ENCODE data around the gene CWF19L1.
A peak's percentile ranks its signal among the peaks of the same experiment; 100 is the strongest.

CWF19L1 gene

DNA sequence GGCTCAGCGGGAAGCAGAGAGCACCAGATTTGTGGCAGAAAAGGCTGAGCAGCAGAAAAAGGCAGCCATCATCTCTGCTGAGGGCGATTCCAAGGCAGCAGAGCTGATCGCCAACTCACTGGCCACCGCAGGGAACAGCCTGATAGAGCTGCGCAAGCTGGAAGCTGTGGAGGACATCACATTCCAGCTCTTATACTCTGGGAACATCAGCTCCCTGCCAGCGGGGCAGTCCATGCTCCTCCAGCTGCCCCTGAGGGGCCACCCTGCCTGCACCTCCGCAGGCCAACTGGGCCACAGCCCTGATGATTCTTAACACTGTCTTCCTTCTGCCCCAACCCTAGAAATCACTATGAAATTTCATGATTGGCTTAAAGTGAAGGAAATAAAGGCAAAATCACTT, 18.6 kb downstream of the CWF19L1 start:
- no peak for DNase-seq

DNA sequence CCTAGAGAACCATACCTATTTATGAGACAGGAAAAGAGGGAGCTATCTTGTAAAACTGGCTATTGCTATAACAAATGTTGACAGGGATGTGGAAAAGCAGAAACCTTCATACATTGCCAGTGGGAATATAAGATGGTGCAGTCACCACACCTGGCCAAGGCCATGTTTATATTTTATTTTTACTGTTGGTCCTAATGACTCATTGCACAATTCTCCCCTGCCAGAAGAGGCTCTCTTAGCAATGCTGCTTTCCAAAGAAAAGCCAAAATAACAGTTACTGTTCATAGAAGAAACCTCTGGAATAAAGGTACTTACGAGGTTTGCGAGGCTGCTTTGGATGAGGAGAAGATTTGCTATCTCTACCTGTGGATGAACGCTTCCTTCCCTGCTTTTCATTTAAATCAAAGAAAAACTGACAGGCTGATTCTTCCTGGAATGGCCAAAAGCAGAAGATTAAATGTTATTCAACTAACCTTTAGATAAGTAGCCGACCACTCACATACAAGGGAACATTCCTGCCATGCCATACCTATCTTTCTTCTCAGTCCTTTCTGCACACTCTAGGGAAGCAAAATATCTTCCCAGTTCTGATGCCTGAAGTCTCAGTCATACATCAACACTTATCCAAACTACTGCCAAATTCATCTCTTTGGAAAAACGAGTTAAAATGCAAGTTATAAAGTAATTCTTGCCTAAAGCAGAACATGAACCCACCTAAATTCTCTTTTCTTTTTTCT, 21.8 kb downstream of the CWF19L1 start:
- no peak for DNase-seq

DNA sequence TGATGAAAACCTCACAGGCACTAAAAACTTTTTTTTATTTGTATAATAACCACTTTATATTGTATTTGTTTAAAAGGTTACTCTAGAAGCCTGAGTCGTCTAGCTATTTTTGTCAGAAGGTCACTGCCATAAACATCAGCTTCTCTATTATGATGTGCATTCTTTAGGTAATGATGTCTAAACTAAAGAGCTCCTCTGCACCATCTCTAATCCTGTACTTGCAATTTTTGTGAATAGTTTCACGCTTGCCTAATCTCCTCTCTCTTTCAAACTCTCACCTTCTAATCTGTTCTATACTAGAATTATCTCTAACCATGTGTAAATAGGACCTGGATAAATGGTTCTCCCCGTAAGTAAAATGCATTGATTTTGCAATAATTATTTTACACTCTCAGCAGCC, 27.6 kb downstream of the CWF19L1 start:
- no peak for DNase-seq

DNA sequence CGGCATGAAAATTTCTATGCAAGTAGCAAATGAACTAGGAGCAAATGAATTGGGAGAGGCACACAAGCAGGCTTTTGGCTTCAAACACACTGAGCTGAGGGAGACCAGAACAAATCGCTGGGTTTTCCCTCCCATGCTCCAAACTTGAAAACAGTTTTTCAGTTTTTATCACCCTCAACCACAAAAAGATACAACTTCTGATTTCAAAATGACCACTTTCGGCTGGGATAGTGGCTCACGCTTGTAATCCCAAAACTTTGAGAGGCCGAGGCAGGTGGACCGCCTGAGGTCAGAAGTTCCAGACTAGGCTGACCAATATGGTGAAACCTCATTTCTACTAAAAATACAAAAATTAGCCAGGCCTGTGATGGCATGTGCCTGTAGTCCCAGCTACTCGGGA, 29.0 kb downstream of the CWF19L1 start:
- no peak for DNase-seq

DNA sequence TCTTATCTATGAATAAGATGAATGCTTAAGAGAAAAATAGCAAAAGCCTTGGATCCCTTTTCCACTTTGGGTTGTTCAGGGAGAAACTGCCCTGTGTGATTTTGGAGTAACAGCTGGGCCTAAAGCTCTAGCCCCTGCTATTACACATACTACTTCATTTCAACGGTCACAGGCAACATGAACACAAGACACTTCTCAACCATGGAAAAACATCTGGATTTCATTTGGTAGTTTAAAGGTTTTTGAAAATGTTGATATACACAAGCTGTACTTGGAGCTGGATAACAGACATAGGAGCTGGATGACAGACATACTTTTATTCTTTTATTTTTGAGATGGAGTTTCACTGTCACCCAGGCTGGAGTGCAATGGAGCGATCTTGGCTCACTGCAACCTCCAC, 35.3 kb downstream of the CWF19L1 start:
- DNase-seq, result no peak

DNA sequence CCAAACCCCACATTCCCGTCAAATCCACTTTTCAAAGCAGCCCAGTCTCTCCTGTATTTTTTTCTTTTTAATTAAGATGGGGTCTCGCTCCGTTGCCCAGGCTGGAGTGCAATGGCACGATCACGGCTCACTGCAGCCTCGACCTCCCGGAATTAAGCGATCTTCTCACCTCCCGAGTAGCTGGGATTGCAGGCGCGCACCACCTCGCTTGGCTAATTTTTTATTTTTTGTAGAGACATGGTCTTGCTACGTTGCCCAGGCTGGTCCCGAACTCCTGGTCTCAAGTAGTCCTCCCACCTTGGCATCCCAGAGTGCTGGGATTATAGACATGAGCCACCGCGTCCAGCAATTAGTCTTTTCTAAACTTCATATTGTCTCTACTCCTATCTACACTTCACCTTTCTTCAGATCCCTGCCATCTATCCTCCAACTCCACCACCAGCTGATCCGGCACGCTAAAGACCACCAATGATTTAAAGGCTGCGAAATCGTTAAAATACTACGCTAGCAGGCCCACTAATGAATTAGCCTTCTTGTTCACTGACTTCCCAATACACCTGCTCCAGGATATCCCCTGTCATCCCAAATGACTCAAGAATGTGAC, 37.5 kb downstream of the CWF19L1 start:
- DNase-seq, result no peak

DNA sequence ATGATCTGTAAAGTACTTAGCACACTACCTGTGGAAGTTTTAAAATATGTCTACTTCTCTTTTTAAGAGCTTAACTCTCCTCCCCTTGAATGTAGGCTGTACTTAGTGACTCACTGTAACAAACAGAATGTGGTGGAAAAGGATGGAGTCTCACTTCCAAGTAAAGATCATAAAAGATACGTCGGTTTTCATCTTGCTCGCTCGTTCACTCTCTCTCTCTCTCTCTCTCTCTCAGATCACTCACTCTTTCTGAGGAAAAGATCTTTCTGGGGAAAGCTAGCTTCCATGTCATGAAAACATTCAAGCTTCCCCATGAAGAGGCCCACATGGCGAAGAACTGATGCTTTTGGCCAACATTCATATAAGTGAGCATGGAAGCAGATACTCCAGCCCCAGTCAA, 43.6 kb downstream of the CWF19L1 start:
- no peak for DNase-seq

DNA sequence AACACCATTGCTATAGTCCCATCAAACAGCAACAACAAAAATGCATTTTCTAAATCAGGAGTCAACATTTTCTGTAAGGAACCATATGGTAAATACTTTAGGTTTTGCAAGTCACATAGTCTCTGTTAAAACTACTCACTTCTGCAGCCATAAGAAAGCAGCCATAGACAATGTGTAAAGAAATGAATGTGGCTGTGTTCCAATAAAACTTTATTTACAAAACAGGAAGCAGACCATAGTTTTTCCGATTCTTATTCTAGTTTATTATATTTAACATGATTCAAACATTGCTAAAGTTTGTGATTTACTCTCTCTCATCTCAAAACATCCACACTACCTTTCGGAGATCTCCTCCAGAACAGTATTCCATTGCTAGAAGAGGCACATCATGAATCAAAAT, 44.9 kb downstream of the CWF19L1 start:
- no peak for DNase-seq

DNA sequence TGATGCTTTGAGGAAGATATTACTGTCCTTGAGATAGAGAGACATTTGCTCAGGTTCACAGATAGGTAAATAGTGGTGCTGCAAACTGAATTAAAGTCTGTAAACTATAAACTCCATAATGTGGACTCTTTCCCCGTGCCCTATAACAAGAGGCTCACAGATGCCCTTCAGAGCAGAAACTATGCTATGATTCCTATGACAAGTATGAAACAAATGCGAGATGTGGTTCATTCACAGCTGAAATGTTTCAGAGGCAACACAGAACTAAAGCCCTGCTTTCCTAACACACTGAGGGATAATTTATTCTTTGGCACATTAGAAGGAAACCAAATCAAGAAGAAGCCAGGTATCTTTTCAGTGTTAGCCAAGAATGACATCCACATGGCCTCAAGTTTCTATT, 51.4 kb downstream of the CWF19L1 start:
- DNase-seq, result no peak

DNA sequence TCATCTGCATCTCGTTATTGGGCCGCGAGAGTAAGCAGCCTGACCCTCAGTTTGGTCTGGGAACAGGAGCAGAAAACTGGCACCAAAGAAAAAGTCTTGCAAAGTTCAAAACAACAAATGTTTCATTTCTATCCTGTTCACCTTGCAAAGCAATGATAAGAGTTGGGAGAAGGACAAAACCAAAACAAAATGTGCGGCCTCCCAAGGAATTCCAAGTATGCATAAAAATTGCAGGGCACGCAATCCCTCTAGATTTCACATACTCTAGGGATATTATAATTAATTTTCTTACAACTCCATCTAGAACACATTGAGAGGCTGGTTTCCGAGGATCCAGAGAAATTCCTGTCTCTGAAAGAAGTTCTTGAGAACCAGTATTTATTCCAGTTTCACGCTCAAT, 58.1 kb downstream of the CWF19L1 start:
- no peak for DNase-seq

DNA sequence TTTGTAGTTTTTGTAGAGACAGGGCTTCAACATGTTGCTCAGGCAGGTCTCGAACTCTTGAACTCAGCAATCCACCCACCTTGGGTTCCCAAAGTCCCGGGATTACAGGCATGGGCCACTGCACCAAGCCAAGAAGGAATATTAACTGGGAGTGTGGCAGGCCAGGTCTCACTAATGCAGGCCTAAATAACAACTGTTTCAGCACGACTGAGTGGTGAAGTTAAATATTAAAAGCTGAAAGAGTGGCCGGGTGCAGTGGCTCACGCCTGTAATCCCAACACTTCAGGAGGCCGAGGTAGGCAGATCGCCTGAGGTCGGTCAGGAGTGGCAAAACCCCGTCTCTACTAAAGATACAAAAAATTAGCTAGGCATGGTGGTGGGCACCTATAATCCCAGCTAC, 59.2 kb downstream of the CWF19L1 start:
- DNase-seq, result no peak

DNA sequence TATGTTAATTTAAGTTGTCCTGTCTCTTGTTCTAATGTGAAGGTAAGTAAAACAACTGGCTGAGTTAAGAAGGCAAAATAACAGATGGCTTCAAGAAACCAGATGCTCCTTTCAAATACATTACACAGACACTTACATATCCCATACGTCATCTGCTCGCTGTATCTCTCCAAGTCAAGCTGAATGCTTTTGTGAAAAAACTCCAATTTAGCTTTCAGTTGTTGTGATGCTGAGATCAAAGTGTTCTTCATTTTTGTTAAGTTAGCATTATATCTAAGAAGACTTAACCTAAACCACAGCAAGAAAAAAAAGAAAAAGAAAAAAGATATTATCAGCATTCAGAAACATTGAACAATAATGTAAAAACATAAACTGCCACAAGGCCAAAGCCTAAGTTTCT, 63.1 kb downstream of the CWF19L1 start:
- no peak for DNase-seq

DNA sequence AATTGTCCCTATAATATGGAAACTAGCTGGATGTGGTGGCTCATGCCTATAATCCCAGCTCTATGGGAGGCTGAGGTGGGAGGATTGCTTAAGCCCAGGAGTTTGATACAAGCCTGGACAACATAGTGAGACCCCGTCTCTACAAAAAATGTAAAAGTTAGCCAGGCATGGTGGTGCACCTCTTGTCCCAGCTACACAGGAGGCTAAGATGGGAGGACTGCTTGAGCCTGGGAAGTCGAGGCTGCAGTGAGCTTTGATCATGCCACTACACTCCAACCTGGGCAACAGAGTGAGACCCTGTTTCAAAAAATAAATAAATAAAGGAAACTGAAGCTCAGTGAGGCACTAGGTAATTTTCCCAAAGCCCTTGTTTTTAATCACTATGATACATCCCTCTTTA, 65.9 kb downstream of the CWF19L1 start:
- no peak for DNase-seq

DNA sequence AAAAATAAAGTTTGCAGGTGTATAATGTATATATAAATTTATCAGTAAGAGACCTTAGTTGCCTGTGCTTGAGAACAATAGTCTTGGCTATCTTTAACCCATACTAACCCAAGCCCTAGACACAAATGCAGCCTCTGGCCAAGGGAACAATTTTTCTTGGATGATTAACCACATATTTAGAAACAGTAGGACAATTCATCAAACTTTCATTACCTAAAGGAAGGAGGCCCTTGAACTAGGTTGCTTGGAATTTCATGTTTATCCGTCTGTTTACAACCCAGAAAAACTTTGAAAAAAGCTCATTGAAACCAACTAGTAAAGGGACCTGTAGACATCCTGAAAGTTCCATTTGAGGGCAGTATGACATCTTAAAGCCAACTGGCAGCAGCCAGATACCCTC, 72.7 kb downstream of the CWF19L1 start:
- DNase-seq, result no peak

DNA sequence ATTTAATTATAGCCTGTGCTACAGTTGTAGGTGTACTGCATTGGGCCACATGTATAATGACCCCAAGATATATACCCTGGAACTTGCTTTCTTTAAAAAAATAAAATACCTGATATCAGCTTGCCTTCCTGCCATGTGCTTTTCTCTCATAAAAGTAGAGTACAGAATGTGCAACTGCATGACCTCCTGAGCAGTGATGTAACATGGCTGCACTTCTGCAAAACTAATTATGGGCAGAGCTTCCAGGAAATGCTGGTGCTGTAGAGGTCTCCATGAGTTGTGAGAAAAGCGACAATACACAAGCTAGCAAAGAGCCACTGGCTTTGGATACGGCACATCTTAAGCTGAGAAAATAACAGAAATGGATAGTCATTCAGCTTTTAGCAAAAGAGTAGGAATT, 75.1 kb downstream of the CWF19L1 start:
- DNase-seq, result peak in 1 of 2 donors; percentile 12

DNA sequence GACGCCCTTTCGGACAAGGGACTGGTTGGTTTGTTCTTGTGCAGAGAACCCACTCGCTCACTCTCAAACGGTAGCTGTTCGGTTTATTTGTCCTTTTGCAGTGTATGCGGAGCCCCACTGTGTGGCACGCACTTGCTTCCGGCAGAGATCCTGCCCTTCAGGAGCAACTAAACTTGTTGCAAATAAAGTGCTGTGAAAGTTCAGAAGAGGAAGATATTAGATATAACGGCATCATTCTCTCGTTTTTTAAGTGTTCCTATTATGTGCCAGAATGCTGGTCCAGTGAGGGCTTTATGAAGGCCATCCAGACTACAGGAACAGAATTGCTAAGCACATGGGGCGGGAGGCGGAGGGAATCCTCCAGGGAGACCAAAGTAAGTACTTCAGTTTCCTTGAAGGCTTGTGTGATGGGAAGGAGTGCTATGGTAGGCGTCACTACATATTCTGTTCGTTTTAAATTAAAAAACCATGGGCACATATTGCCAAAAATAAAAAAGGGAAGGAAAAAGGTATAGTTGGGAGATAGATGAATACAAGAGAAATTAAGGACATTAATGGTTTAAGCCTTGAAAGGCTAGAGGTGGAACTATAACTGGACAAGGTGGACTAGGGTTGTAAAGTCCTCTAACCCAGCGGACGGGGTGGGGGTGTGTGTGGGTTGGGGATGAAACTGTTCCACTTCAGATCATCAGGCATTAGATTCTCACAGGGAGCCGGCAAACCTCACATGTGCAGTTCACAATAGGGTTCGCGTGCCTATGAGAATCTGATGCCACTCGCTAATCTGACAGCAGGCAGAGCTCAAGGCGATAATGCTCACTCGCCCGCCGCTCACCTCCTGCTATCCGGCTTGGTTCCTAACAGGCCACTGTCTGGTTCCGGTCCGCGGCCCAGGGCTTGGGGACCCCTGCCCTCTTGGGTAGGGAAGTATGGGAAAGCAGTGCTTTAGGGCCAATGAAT, 80.9 kb downstream of the CWF19L1 start:
- no peak for DNase-seq

DNA sequence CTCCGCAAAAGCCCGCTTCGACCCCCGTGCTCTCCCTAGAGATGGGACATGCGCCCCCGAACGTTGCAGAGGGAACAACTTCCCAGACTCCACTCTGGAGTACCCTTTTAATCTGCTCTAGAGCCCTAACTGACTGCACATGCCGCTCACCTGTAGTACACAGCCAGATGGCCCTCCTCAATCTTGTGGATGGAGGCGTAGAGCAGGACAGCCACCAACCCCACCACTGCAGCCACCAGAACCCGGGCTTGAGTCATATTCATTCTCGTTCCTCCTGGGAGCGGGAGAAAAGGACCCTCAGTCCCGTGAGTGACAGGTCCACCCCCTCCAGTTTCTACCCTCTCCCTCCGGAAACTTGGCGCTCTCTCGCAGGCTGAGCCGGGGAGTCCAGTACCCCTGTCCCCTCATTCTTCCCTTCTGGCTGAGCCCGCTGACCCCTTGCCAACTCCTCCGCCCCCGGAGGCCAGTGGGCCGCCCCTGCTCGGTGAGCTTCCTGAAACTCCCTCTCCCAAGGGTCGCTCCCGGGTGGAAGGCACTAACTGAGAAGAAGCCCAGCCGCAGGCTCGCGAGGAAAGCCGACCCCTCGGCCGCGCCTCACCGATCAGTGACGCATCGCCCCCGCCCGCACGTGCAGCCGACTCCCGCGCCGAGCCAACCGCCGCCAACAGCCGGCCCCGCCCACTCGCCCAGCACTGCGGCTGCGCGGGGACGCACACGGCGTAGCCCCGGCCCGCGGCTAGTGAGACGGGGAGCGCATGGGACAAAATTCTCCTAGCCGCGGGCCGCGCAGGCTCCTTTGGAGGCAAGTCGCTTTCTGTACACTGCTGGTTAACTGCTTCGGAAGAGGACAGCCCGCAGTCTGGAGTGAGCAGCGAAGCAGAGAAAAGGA, 81.8 kb downstream of the CWF19L1 start, which contains the start of gene ERLIN1:
TSS of gene ERLIN1 (minus strand) at position 666 of the 889 bp plus-strand sequence. CDS start at position 263, 403 bp downstream.
- peak; percentile 63 to 76 for DNase-seq

DNA sequence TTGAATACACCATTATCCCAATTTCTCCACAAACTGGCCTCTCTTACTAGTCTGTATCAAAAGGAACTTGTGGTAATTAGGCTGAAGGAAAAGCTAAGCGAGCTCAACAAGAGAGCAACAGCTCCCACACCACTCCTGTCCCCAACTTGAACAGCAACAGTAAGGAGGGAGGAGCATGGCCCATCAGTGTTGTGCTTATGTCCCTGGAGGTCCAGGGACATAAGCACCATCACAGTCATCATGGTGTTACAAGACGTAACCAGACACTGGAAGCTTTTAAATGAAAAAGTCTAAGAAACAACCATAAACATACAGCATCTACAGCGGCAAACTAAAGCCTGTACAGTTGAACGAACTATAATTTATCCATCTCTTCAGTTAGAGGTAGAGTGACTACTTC, 82.6 kb downstream of the CWF19L1 start:
- DNase-seq, result no peak

DNA sequence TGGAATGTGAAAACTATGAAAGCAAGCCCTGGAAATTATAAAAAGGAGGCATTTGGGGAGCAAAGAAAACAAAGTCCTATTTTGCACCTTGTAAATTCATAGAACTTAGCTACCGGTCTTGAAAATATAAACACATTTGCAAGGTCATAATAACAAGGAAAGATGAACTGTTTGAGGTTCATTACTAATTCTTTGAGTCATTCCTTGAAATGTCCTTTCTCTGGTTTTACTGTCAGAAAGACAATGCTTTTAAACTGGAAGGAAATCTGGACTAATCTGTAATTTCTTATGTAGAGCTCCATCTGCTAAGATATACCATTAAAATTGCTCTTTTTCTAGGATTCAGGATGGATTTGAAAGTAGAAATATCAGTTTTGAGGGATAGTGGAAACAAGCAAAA, 83.0 kb downstream of the CWF19L1 start:
- no peak for DNase-seq

DNA sequence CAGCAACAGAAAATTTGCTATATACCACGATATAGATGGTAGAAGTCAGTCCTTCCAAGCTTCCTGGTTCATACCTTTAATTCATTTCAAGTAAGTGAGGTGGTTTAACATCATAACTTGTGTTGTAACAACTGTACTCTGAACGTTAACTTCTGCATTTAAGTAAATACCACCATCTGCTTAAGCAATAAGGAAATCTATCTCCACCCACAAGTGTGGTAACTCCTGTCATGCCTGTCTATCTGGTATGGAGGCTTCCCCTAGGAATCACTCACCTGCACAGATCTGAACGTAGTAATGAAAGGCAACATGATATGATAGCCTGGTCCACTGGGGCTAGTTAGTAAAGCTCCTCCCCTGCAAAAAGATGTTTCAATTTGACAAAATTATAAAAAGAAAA, 84.0 kb downstream of the CWF19L1 start:
- DNase-seq, result peak in 1 of 2 donors; percentile 55

DNA sequence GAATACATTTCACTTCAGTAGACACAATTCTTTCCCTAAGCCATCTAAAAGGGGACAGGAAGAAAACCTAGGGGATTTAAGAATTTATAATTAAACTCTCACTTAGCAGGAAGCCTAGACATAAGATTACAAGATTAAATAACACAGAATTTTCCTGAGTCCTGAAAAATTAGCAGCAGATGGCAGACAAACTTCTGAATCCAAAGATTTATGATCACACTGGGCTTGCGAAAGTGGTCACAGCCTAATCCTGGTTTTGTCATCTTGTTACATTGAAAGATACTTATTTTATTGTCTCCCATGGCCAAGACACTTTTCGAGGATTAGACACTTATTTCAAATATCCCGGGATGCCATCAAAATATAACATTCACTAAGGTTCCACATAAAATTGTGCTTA, 84.5 kb downstream of the CWF19L1 start:
- no peak for DNase-seq
